Endothelial cell of umbilical vein (primary cell): ENCODE results near the gene ASIP. TPM values are rescaled to one million over a fixed set of nuclear protein-coding genes. Genes with fewer than 3 reads are reported as not detected.

Source experiments
- BruUV-seq: library from RNA; stranded (reverse); fragments of 400-500 nt; replicated peaks from 2 replicates; lab custom pipeline; 2021; lab: Mats Ljungman, UMichigan
- CTCF ChIA-PET: fragments of 300-600, 350-600 bp; sonication (Branson Sonifier 250); formaldehyde crosslinking; loops from one replicate; lab custom pipeline; 2021; ENCODE audit warnings: antibody characterized with exemption, inconsistent platforms; lab: Charles Lee
- POLR2A ChIA-PET: fragments of 300-600, 350-600 bp; sonication (Branson Sonifier 250); formaldehyde crosslinking; loops from one replicate; lab custom pipeline; 2021; ENCODE audit warnings: antibody characterized with exemption, inconsistent platforms; lab: Charles Lee
- DNase-seq: peaks from one replicate; pipeline ENCODE4 v3.0.0-alpha.2; 2011; ENCODE audit warnings: low read depth, low spot score
- FAIRE-seq: peaks from 2 replicates; lab custom pipeline; 2011; peaks lifted over from hg19 to GRCh38; lab: Jason Lieb, UNC
- H2AFZ ChIP-seq: 2 replicates; pipeline ENCODE4 v1.6.0; 2012; ENCODE audit warnings: low read depth, low read length, control low read depth, inconsistent platforms
- H3K27ac ChIP-seq: 2 replicates; pipeline ENCODE4 v1.5.1; 2011; ENCODE audit warnings: low read depth, mild to moderate bottlenecking, control low read depth, low read length, moderate library complexity; ENCODE audit not compliant: insufficient read depth
- H3K27me3 ChIP-seq, 2 experiments: 2 replicates each; pipeline versions ENCODE4 v1.6.0 to v1.6.1; 2011; ENCODE audit warnings: low read length in 2 of 2, mixed read lengths in 1 of 2; ENCODE audit not compliant: control insufficient read depth in 2 of 2, insufficient read depth in 2 of 2
- H3K36me3 ChIP-seq, 2 experiments: 2 replicates in 1 of 2; 3 replicates in 1 of 2; pipeline ENCODE4 v1.5.1; 2011; ENCODE audit warnings: low read length in 2 of 2, mild to moderate bottlenecking in 1 of 2, moderate library complexity in 1 of 2; ENCODE audit not compliant: control insufficient read depth in 2 of 2, insufficient read depth in 2 of 2; ENCODE audit errors: extremely low read depth in 1 of 2
- H3K4me1 ChIP-seq: 3 replicates; pipeline ENCODE4 v1.5.1; 2011; ENCODE audit warnings: mild to moderate bottlenecking, low read length; ENCODE audit not compliant: control insufficient read depth, insufficient read depth; ENCODE audit errors: extremely low read depth
- H3K4me2 ChIP-seq: 2 replicates; pipeline ENCODE4 v1.6.1; 2011; ENCODE audit warnings: low read length, control low read depth, mixed read lengths; ENCODE audit not compliant: insufficient read depth
- H3K4me3 ChIP-seq, 3 experiments: fragments of 200-600 bp in 1 of 3; sonication (generic), shearing (Covaris generic) in 1 of 3; replicated peaks in 1 of 3; 2 replicates each; pipeline ENCODE4 v1.5.1; 2011 to 2016; ENCODE audit warnings: control low read depth in 3 of 3, low read length in 3 of 3, mild to moderate bottlenecking in 2 of 3, inconsistent platforms in 1 of 3, low read depth in 1 of 3, moderate library complexity in 1 of 3; ENCODE audit not compliant: insufficient read depth in 1 of 3
- H3K79me2 ChIP-seq: 2 replicates; pipeline ENCODE4 v1.6.0; 2012; ENCODE audit warnings: low read length, inconsistent platforms; ENCODE audit not compliant: control insufficient read depth, insufficient read depth
- H3K9ac ChIP-seq: replicated peaks from 2 replicates; pipeline ENCODE3; 2011; ENCODE audit warnings: low read length, control low read depth; ENCODE audit not compliant: insufficient read depth; ENCODE audit errors: extremely low read depth
- H3K9me1 ChIP-seq: replicated peaks from 3 replicates; pipeline ENCODE4 v1.6.0; 2011; ENCODE audit warnings: mild to moderate bottlenecking, low read length; ENCODE audit not compliant: control insufficient read depth, insufficient read depth; ENCODE audit errors: extremely low read depth
- H3K9me3 ChIP-seq: replicated peaks from 2 replicates; pipeline ENCODE4 v1.5.1; 2012; ENCODE audit warnings: low read length, inconsistent platforms; ENCODE audit not compliant: control insufficient read depth, insufficient read depth
- H4K20me1 ChIP-seq: replicated peaks from 2 replicates; pipeline ENCODE3; 2011; ENCODE audit warnings: mild to moderate bottlenecking, low read length; ENCODE audit not compliant: control insufficient read depth, insufficient read depth; ENCODE audit errors: extremely low read depth
- EZH2 ChIP-seq: IDR thresholded peaks from 2 replicates; pipeline ENCODE4 v1.6.1; 2012; ENCODE audit warnings: borderline replicate concordance, low read depth, mild to moderate bottlenecking, moderate library complexity, low read length, inconsistent platforms; ENCODE audit not compliant: severe bottlenecking
- FOS ChIP-seq: IDR thresholded peaks from 2 replicates; pipeline ENCODE4 v1.6.1; 2011; ENCODE audit warnings: mild to moderate bottlenecking, low read length, moderate library complexity, borderline replicate concordance; ENCODE audit not compliant: insufficient read depth
- POLR2A ChIP-seq: IDR thresholded peaks from 2 replicates; pipeline ENCODE4 v1.6.1; 2012; ENCODE audit warnings: low read depth, mild to moderate bottlenecking, control low read depth, low read length
- dilution Hi-C: fragments of 300-500 bp; cut with MboI; formaldehyde crosslinking; loops from one replicate; pipeline ENCODE4 v1.15.0; 2019; ENCODE audit warnings: low sequenced_read_pairs; ENCODE audit not compliant: extremely low pct_ligation_motif_present
- intact Hi-C: fragments of 100-400 bp; cut with micrococcal nuclease; formaldehyde crosslinking; loops from one replicate; pipeline ENCODE4 v1.10.0; 2022
- polyA plus RNA-seq, 4 experiments: library from polyadenylated mRNA; depleted of rRNA in 3 of 4; stranded (reverse) in 3 of 4; unstranded in 1 of 4; fragments of >200 nt; gene quantifications; 2 replicates each; pipeline versions ENCODE4 v1.2.1 to v1.2.3, GENCODE V29; 2011 to 2012; ENCODE audit warnings: missing spikeins in 1 of 4
- total RNA-seq: library from RNA; stranded (reverse); gene quantifications from 2 replicates; pipeline ENCODE4 v1.2.3, GENCODE V29; 2021
- TF ChIP-seq, protein P1 (sequence below), 2 donors: IDR thresholded peaks; 1 replicate in 1 of 2; 2 replicates in 1 of 2; pipeline ENCODE4 v1.5.1; 2011; ENCODE audit warnings: low read length in 2 of 2, mild to moderate bottlenecking in 2 of 2, moderate library complexity in 2 of 2, control low read depth in 1 of 2, inconsistent platforms in 1 of 2, low read depth in 1 of 2; ENCODE audit not compliant: insufficient read depth in 1 of 2; ENCODE audit errors: extremely low read depth in 1 of 2
- TF ChIP-seq, protein P2 (sequence below): IDR thresholded peaks from 2 replicates; pipeline ENCODE4 v1.6.1; 2011; ENCODE audit not compliant: insufficient read depth, insufficient read length

ASIP gene
- total and polyA plus RNA-seq, 2 donors (not counting 3 experiments of a cell fraction or from before 2014, with no cell fraction given), result not detected

DNA sequence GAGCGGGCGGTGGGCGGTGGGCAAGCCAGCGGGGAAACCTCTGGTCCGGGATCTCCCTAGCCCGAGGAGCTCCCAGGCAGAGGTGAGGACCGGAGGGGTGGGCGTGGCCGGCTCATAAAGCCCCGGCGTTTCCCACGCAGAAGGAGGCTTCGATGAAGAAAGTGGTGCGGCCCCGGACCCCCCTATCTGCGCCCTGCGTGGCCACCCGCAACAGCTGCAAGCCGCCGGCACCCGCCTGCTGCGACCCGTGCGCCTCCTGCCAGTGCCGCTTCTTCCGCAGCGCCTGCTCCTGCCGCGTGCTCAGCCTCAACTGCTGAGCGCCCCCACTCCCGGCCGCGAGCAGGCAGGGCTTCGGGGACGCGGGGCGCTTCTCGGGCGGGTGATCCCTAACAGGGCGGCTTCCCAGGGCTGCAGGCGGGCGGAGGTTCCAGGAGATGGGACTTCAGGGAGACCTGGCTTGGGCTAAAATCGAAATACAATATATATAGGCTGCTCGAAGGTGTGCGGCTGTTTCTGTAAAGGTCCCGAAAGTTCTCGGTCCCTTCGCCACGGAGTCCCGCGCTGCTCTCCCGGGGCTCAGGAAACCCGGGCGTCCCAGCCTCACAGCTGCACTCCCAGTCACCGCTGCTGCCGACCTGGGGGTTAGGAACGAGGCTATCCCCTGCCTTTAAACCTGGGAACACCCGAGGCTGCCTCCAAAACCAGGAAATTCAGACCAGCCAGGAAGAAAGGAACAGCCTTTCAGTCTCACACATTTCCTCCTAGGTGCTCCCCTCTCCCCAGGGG lies 27.8 kb downstream of the ASIP start:
- no peaks in the 10 kb centered on the region for H3K9me1 ChIP-seq
- DNase-seq (peak; percentile 39), FAIRE-seq (peak; percentile 77)
- TF ChIP-seq FOS (no peak), EZH2 (no peak), POLR2A (no peak)
- TF ChIP-seq, protein P1, sequence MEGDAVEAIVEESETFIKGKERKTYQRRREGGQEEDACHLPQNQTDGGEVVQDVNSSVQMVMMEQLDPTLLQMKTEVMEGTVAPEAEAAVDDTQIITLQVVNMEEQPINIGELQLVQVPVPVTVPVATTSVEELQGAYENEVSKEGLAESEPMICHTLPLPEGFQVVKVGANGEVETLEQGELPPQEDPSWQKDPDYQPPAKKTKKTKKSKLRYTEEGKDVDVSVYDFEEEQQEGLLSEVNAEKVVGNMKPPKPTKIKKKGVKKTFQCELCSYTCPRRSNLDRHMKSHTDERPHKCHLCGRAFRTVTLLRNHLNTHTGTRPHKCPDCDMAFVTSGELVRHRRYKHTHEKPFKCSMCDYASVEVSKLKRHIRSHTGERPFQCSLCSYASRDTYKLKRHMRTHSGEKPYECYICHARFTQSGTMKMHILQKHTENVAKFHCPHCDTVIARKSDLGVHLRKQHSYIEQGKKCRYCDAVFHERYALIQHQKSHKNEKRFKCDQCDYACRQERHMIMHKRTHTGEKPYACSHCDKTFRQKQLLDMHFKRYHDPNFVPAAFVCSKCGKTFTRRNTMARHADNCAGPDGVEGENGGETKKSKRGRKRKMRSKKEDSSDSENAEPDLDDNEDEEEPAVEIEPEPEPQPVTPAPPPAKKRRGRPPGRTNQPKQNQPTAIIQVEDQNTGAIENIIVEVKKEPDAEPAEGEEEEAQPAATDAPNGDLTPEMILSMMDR (IDR thresholded peaks at IDR 0.05; ENCODE audit: extremely low read depth in 1 of 2, insufficient read depth in 1 of 2, low read depth in 1 of 2, low read length in 2 of 2), result no peak
- TF ChIP-seq, protein P2, sequence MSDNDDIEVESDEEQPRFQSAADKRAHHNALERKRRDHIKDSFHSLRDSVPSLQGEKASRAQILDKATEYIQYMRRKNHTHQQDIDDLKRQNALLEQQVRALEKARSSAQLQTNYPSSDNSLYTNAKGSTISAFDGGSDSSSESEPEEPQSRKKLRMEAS, result no peak
- dilution Hi-C loops, result no loop called here
- H3K4me1 ChIP-seq, result peaks cover 5% of the 10 kb centered on the region
- H3K79me2 ChIP-seq, result no peaks in the 10 kb centered on the region
- no peaks in the 10 kb centered on the region for H3K9me3 ChIP-seq
- no peaks in the 10 kb centered on the region for H4K20me1 ChIP-seq
- ChIA-PET CTCF (interaction anchor here (1.0 to 3.6 kb wide), 3 partner anchors 9 to 78 kb away, joined by 3 to 19 read pairs (median 3); no protein-coding TSS in a partner anchor), POLR2A (no interaction called here)
- H3K27me3 ChIP-seq, result no peaks in the 10 kb centered on the region
- peak overlapping the region; percentile 69 for H2AFZ ChIP-seq
- H3K9ac ChIP-seq, result peak overlapping the region; percentile 60
- BruUV-seq, result no TSS peak
- H3K36me3 ChIP-seq, result no peaks in the 10 kb centered on the region
- intact Hi-C loops, result loop anchor here (1.0 kb wide), 1 partner anchor 79 kb away; no protein-coding TSS in a partner anchor
- H3K4me2 ChIP-seq, result peak overlapping the region; percentile 71
- H3K4me3 ChIP-seq, result peak overlapping the region; percentile 26 to 51 (median 28)
- no peak overlapping the region for H3K27ac ChIP-seq
